LNCAP (cell line): ENCODE results near the gene NKD2.

Source experiments
- TF ChIP-seq, protein P1 (sequence below): fragments of 450-650 bp; IDR thresholded peaks from 2 replicates; pipeline ENCODE4 v1.5.1; 2017; ENCODE audit warnings: mild to moderate bottlenecking

NKD2 gene

DNA sequence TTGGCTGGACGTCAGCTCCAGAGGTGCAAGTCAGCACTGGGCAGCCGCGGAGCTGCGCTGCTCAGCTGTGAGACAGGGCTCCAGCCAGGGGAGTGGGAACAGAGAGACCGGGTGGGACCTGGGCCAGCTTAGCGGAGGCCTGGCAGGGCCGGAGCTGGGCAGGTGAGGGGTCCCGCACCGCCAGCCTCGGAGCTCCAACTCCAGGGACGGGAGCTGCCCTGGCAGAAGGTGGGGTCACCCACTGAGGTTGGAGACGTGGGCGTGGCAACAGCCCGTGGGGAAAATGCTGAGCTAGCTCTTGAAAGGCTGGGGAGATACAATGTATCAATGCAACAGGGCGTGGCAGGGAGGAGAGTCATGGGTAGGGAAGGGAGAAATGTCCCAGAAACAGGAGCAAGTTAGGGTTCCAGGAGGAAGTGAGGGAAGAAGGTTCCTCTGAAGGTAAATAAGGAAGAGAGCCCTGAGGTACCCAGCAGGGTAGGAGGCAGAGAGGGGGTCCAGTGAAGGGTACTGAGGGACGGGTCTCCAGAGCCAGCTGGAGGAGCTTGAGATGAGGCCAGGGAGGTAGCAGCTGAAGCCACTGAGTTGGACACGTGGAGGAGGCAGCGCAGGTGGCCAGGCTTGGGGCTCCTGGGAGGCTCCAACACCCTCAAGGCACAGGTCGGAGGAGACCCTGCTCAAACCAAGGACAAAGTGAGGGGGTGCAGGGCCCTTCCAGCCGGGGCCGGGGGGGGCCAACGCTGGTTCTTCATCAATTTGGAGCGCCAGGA lies 736 bp upstream of the NKD2 start:
- TF ChIP-seq, protein P1, sequence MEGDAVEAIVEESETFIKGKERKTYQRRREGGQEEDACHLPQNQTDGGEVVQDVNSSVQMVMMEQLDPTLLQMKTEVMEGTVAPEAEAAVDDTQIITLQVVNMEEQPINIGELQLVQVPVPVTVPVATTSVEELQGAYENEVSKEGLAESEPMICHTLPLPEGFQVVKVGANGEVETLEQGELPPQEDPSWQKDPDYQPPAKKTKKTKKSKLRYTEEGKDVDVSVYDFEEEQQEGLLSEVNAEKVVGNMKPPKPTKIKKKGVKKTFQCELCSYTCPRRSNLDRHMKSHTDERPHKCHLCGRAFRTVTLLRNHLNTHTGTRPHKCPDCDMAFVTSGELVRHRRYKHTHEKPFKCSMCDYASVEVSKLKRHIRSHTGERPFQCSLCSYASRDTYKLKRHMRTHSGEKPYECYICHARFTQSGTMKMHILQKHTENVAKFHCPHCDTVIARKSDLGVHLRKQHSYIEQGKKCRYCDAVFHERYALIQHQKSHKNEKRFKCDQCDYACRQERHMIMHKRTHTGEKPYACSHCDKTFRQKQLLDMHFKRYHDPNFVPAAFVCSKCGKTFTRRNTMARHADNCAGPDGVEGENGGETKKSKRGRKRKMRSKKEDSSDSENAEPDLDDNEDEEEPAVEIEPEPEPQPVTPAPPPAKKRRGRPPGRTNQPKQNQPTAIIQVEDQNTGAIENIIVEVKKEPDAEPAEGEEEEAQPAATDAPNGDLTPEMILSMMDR: no peak

- TF ChIP-seq, protein P1: no peak
Observed at GRCh38 chr5:1009359-1010180, 968 bp downstream of the NKD2 start.

GRCh38 chr5:1010181-1010510 lies 1.5 kb downstream of the NKD2 start:
- TF ChIP-seq, protein P1: no peak; the same call in 1 of the 2 replicates

DNA sequence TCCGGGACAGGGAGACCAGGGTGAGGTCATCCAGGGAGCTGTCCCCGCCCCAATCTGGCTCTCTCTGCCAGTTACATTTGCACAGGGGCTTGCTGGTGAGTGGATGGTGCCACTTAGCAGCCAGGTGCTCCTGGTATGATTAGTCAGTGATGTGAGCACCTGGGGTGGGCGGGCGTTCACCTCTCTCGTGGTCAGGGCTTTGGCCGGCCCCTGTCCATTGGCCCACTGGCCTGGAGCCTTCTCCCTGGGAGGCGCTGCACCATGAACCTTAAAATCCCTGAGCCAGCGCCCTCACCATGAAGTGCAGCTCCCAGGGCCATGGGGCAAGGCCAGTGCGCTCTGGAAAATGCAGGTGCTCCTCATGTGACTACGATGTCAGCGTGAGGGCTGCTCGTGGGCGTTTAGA lies 2.0 kb downstream of the NKD2 start:
- TF ChIP-seq, protein P1: no peak

- TF ChIP-seq, protein P1: peak; percentile 80
Observed at GRCh38 chr5:1011226-1011631, 2.6 kb downstream of the NKD2 start.

DNA sequence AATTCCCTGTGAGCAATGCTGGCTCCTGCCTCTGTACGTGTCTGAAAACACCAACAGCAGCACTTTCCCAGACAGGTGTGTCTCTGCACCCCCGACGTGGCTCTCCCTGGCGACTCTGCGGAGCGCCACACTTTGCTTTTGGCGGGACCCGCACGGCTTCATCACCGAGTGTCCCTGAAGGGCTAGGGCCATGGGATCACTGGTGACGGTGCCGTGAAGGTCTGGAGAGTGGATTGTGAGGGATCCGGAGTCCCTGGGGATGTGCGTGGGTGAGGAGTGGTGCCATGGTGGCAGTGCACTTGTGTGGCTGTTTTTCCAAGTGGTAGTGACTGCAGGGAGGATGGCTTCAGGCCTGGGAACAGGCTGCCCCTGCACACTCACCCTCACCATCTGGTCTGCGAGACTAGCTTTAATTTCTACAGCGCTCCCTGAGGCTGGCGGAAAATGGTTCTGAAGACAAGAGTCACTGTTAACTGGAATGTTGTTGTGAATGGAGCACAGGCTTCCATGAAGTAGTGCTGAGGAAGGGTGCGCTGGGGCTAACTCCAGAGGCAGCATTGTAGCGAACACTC lies 3.2 kb downstream of the NKD2 start:
- TF ChIP-seq, protein P1: no peak

- TF ChIP-seq, protein P1: no peak
Observed at GRCh38 chr5:1012313-1012841, 3.8 kb downstream of the NKD2 start.
